HL-60 (cell line): ENCODE measurements around the gene SRMS.

ENCODE experiments used
- DNase-seq, 2 experiments: peaks; one replicate each; pipeline ENCODE4 v3.0.0-alpha.2; 2010 to 2020; ENCODE audit warnings: low read depth in 1 of 2, low spot score in 1 of 2
- H3K27ac ChIP-seq: fragments of 250-450 bp; sonication (Bioruptor Pico); replicated peaks from 2 replicates; pipeline ENCODE4 v1.5.1; 2020; ENCODE audit warnings: mild to moderate bottlenecking, moderate library complexity
- H3K27me3 ChIP-seq: fragments of 250-450 bp; sonication (Bioruptor Pico); 2 replicates; pipeline ENCODE4 v1.5.1; 2021; ENCODE audit warnings: mild to moderate bottlenecking, moderate library complexity; ENCODE audit not compliant: insufficient read depth, poor library complexity, severe bottlenecking
- H3K4me3 ChIP-seq: replicated peaks from 2 replicates; pipeline ENCODE4 v1.5.1; 2011; ENCODE audit warnings: mild to moderate bottlenecking, control low read depth, low read length; ENCODE audit not compliant: insufficient read depth
- CTCF ChIP-seq: IDR thresholded peaks from one replicate; pipeline ENCODE4 v1.5.1; 2011; ENCODE audit warnings: low read length, control low read depth, inconsistent platforms; ENCODE audit not compliant: insufficient read depth
- GABPA ChIP-seq: IDR thresholded peaks from 2 replicates; pipeline ENCODE4 v1.6.1; 2012; ENCODE audit warnings: low read depth
- POLR2AphosphoS5 ChIP-seq: IDR thresholded peaks from 2 replicates; pipeline ENCODE4 v1.6.1; 2012; ENCODE audit warnings: low read depth
- SPI1 ChIP-seq: IDR thresholded peaks from 2 replicates; pipeline ENCODE4 v1.6.1; 2012; ENCODE audit warnings: low read depth, mild to moderate bottlenecking, borderline replicate concordance
- TF ChIP-seq, protein P1 (sequence below): IDR thresholded peaks from 2 replicates; pipeline ENCODE4 v1.6.1; 2012; ENCODE audit warnings: low read depth; ENCODE audit not compliant: insufficient replicate concordance

The SRMS gene

GRCh38 chr20:63551068-63551467, 3.5 kb upstream of the SRMS start:
- H3K4me3 ChIP-seq = no peak overlapping the region
- H3K27me3 ChIP-seq = peaks cover 68% of the 10 kb centered on the region
- TF ChIP-seq, protein P1, sequence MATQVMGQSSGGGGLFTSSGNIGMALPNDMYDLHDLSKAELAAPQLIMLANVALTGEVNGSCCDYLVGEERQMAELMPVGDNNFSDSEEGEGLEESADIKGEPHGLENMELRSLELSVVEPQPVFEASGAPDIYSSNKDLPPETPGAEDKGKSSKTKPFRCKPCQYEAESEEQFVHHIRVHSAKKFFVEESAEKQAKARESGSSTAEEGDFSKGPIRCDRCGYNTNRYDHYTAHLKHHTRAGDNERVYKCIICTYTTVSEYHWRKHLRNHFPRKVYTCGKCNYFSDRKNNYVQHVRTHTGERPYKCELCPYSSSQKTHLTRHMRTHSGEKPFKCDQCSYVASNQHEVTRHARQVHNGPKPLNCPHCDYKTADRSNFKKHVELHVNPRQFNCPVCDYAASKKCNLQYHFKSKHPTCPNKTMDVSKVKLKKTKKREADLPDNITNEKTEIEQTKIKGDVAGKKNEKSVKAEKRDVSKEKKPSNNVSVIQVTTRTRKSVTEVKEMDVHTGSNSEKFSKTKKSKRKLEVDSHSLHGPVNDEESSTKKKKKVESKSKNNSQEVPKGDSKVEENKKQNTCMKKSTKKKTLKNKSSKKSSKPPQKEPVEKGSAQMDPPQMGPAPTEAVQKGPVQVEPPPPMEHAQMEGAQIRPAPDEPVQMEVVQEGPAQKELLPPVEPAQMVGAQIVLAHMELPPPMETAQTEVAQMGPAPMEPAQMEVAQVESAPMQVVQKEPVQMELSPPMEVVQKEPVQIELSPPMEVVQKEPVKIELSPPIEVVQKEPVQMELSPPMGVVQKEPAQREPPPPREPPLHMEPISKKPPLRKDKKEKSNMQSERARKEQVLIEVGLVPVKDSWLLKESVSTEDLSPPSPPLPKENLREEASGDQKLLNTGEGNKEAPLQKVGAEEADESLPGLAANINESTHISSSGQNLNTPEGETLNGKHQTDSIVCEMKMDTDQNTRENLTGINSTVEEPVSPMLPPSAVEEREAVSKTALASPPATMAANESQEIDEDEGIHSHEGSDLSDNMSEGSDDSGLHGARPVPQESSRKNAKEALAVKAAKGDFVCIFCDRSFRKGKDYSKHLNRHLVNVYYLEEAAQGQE = no peak
- TF ChIP-seq GABPA (no peak), SPI1 (no peak)
- no peak overlapping the region for H3K27ac ChIP-seq
- DNase-seq = no peak

DNA sequence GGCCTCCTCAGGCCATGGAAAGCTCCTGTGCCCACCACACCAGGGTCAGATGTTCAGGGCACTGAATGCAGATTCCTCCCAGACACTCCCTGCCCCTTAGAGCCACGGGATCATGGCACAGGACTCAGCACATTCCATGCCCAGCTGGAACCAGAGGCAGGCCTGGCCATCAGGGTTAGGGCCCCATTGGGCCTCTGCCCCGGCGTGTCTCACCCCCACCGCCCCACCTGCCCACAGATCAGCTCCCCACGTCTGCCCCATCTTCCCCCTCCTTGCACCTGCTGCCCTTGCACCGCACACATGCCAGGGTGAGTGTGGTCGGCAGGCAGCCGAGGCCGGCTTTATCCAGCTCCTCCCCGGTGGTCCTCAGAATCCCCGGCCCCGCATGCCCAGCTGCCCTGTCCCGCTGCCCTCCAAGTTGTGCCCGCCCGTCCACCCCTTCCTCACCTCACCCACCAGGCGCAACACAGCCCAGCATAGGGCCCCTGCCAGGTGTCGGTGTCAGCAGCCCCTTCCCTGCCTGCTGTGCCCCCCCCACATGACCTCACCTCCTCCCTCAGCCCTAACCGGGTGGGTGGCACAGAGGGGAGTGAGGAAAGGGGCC, 2.2 kb upstream of the SRMS start:
- DNase-seq = no peak
- Histone ChIP-seq H3K27me3 (peaks cover 67% of the 10 kb centered on the region), H3K4me3 (no peak overlapping the region), H3K27ac (no peak overlapping the region)
- no peak for TF ChIP-seq GABPA
- no peak for TF ChIP-seq SPI1
- no peak for TF ChIP-seq CTCF

DNA sequence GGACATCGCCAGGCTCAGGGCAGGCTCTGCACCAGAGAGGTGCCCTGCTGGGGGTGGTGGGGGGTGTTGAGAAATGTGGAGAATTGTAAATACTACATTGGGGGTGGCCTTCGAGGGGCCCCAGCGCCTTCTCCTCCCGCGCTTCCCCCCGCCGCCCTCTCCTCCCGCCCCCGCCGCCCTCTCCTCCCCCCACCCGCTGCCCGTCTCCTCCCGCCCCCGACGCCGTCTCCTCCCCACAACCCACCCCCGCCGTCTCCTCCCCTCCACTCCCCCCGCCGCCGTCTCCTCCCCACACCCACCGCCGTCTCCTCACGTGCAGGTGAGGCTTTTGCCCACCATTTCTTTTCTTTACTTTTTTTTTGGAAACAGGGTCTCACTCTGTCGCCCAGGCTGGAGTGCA, 1.5 kb upstream of the SRMS start:
- TF ChIP-seq GABPA = no peak
- TF ChIP-seq, protein P1 = no peak
- TF ChIP-seq POLR2AphosphoS5 = no peak
- no peak for TF ChIP-seq CTCF
- TF ChIP-seq SPI1 = no peak
- H3K4me3 ChIP-seq = no peak overlapping the region
- H3K27ac ChIP-seq = no peak overlapping the region
- DNase-seq = no peak
- peaks cover 65% of the 10 kb centered on the region for H3K27me3 ChIP-seq

GRCh38 chr20:63548542-63548941, 993 bp upstream of the SRMS start:
- no peak overlapping the region for H3K4me3 ChIP-seq
- no peak for DNase-seq
- no peak overlapping the region for H3K27ac ChIP-seq
- TF ChIP-seq, protein P1 = no peak
- TF ChIP-seq GABPA = no peak
- no peak for TF ChIP-seq POLR2AphosphoS5
- no peak for TF ChIP-seq CTCF
- TF ChIP-seq SPI1 = no peak
- H3K27me3 ChIP-seq = peaks cover 65% of the 10 kb centered on the region
